ENCODE measurements around the gene TMEM269. TPM values are rescaled to one million over a fixed set of nuclear protein-coding genes. Genes with fewer than 3 reads are reported as not detected.

TMEM269 gene
- total and polyA plus RNA-seq, 2 experiments from 2014 or later = 0.12 to 0.40 TPM

GRCh38 chr1:42833981-42834380, 49.2 kb downstream of the TMEM269 start:
- no peaks in the 10 kb centered on the region for H3K79me2 ChIP-seq
- H3K4me2 ChIP-seq = no peak overlapping the region
- no peak overlapping the region for H3K27ac ChIP-seq
- TF ChIP-seq, protein P1, sequence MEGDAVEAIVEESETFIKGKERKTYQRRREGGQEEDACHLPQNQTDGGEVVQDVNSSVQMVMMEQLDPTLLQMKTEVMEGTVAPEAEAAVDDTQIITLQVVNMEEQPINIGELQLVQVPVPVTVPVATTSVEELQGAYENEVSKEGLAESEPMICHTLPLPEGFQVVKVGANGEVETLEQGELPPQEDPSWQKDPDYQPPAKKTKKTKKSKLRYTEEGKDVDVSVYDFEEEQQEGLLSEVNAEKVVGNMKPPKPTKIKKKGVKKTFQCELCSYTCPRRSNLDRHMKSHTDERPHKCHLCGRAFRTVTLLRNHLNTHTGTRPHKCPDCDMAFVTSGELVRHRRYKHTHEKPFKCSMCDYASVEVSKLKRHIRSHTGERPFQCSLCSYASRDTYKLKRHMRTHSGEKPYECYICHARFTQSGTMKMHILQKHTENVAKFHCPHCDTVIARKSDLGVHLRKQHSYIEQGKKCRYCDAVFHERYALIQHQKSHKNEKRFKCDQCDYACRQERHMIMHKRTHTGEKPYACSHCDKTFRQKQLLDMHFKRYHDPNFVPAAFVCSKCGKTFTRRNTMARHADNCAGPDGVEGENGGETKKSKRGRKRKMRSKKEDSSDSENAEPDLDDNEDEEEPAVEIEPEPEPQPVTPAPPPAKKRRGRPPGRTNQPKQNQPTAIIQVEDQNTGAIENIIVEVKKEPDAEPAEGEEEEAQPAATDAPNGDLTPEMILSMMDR (IDR thresholded peaks at IDR 0.05; ENCODE audit: poor library complexity) = no peak
- TF ChIP-seq EZH2phosphoT487 (IDR thresholded peaks at IDR 0.05; ENCODE audit: low read depth, severe bottlenecking, unreplicated experiment) = no peak
- H3K9me2 ChIP-seq (replicated peaks; ENCODE audit: insufficient read depth) = no peaks in the 10 kb centered on the region
- no peaks in the 10 kb centered on the region for H3K27me3 ChIP-seq
- H2AFZ ChIP-seq = no peak overlapping the region
- WGBS (ENCODE audit: low lambda C conversion rate, missing lambda C conversion rate) = 89% methylated on average over 4 of the region's 4 CpGs
- H3K4me3 ChIP-seq = no peak overlapping the region
- no peak for DNase-seq (ENCODE audit: low spot score)
- H4K20me1 ChIP-seq (ENCODE audit: insufficient read depth, poor library complexity, severe bottlenecking) = no peaks in the 10 kb centered on the region
- H3K36me3 ChIP-seq (replicated peaks; ENCODE audit: insufficient read depth, low read depth) = no peaks in the 10 kb centered on the region
- no peaks in the 10 kb centered on the region for H3K4me1 ChIP-seq (ENCODE audit: insufficient read depth)
- no peaks in the 10 kb centered on the region for H3K9me3 ChIP-seq (ENCODE audit: low read depth)

GRCh38 chr1:42834803-42835202, 50.0 kb downstream of the TMEM269 start:
- no peaks in the 10 kb centered on the region for H3K79me2 ChIP-seq
- H3K4me1 ChIP-seq (ENCODE audit: insufficient read depth) = no peaks in the 10 kb centered on the region
- H2AFZ ChIP-seq = no peak overlapping the region
- no peak overlapping the region for H3K27ac ChIP-seq
- H3K4me3 ChIP-seq = no peak overlapping the region
- no peaks in the 10 kb centered on the region for H3K27me3 ChIP-seq
- no peaks in the 10 kb centered on the region for H3K9me3 ChIP-seq (ENCODE audit: low read depth)
- no peak for TF ChIP-seq EZH2phosphoT487 (IDR thresholded peaks at IDR 0.05; ENCODE audit: low read depth, severe bottlenecking, unreplicated experiment)
- no peak for TF ChIP-seq EZH2 (IDR thresholded peaks at IDR 0.05; ENCODE audit: borderline replicate concordance)
- TF ChIP-seq, protein P1 (IDR thresholded peaks at IDR 0.05; ENCODE audit: poor library complexity) = no peak
- no peak overlapping the region for H3K4me2 ChIP-seq
- no peaks in the 10 kb centered on the region for H4K20me1 ChIP-seq (ENCODE audit: insufficient read depth, poor library complexity, severe bottlenecking)
- H3K36me3 ChIP-seq (replicated peaks; ENCODE audit: insufficient read depth, low read depth) = no peaks in the 10 kb centered on the region
- 62% methylated on average over 5 of the region's 5 CpGs for WGBS (ENCODE audit: low lambda C conversion rate, missing lambda C conversion rate)
- no peaks in the 10 kb centered on the region for H3K9me2 ChIP-seq (replicated peaks; ENCODE audit: insufficient read depth)
- DNase-seq (ENCODE audit: low spot score) = no peak

DNA sequence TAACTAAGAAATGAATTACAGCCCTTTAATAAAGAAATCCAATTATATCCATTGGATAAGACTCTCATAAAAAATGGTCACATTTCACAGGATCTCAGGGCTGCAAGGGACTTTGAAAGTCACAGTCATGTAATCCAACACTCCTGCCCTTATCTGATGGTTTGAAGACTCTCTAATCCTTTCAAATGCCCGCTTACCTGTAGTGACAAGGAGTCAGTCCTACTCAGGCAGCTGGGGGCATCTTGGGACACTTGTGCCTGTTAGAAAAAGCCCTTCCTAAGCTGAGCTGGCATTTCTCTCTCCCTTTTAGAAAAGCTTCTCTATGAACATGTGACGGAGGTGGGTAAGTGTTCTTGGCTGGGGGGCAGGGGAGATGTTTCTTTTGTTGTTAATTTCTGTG, 50.6 kb downstream of the TMEM269 start:
- Histone ChIP-seq H3K4me3 (no peak overlapping the region), H3K27me3 (no peaks in the 10 kb centered on the region), H2AFZ (no peak overlapping the region), H3K9me3 (ENCODE audit: low read depth) (no peaks in the 10 kb centered on the region), H3K9me2 (replicated peaks; ENCODE audit: insufficient read depth) (no peaks in the 10 kb centered on the region), H3K79me2 (no peaks in the 10 kb centered on the region), H3K27ac (no peak overlapping the region), H3K4me1 (ENCODE audit: insufficient read depth) (no peaks in the 10 kb centered on the region), H3K36me3 (replicated peaks; ENCODE audit: insufficient read depth, low read depth) (no peaks in the 10 kb centered on the region), H3K4me2 (no peak overlapping the region), H4K20me1 (ENCODE audit: insufficient read depth, poor library complexity, severe bottlenecking) (no peaks in the 10 kb centered on the region)
- WGBS (ENCODE audit: low lambda C conversion rate, missing lambda C conversion rate) = 78% methylated on average over 2 of the region's 2 CpGs
- no peak for TF ChIP-seq EZH2 (IDR thresholded peaks at IDR 0.05; ENCODE audit: borderline replicate concordance)
- no peak for DNase-seq (ENCODE audit: low spot score)

DNA sequence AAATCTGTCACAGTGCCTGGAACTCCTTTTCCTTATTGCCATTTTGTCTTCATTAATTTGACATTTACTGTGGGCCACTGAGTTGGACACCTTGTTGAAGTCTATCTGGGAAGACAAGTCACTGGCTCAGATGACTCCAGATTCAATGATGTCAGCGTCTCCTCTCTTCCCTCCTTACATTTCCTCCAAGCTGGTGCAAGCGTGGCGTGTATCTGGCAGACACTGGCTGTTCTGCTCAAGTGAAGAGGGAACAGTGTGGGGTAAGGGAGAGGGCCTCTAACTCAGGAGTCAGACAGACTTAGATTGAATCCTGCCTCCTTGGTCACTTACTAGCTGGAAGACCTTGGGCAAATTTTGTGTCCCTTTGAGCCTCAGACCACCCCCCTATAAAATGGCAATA, 52.9 kb downstream of the TMEM269 start:
- WGBS (ENCODE audit: low lambda C conversion rate, missing lambda C conversion rate) = 56% methylated on average over 3 of the region's 3 CpGs
- TF ChIP-seq, protein P1 (IDR thresholded peaks at IDR 0.05; ENCODE audit: poor library complexity) = no peak
- TF ChIP-seq EZH2phosphoT487 (IDR thresholded peaks at IDR 0.05; ENCODE audit: low read depth, severe bottlenecking, unreplicated experiment) (no peak), EZH2 (IDR thresholded peaks at IDR 0.05; ENCODE audit: borderline replicate concordance) (no peak)
- Histone ChIP-seq H3K79me2 (no peaks in the 10 kb centered on the region), H2AFZ (no peak overlapping the region), H3K9me2 (replicated peaks; ENCODE audit: insufficient read depth) (no peaks in the 10 kb centered on the region), H3K27ac (no peak overlapping the region), H4K20me1 (ENCODE audit: insufficient read depth, poor library complexity, severe bottlenecking) (no peaks in the 10 kb centered on the region), H3K36me3 (replicated peaks; ENCODE audit: insufficient read depth, low read depth) (no peaks in the 10 kb centered on the region), H3K4me3 (no peak overlapping the region), H3K27me3 (no peaks in the 10 kb centered on the region), H3K9me3 (ENCODE audit: low read depth) (no peaks in the 10 kb centered on the region), H3K4me2 (no peak overlapping the region), H3K4me1 (ENCODE audit: insufficient read depth) (no peaks in the 10 kb centered on the region)
- no peak for DNase-seq (ENCODE audit: low spot score)
